ENCODE measurements around the gene SHANK2. TPM values are rescaled to one million over a fixed set of nuclear protein-coding genes. Genes with fewer than 3 reads are reported as not detected.
A peak's percentile ranks its signal among the peaks of the same experiment; 100 is the strongest.

Gene SHANK2
- total RNA-seq, 2 donors from 2014 or later, result 44.4 to 94.9 TPM

GRCh38 chr11:71212871-71213559, 39.4 kb downstream of the SHANK2 start:
- H3K9me3 ChIP-seq, result no peaks in the 10 kb centered on the region
- H3K4me3 ChIP-seq, result no peak overlapping the region
- H3K4me1 ChIP-seq, result peaks cover 16% of the 10 kb centered on the region
- ATAC-seq (no peak), DNase-seq (peak in 1 of 4 donors; percentile 20)
- no peaks in the 10 kb centered on the region for H3K36me3 ChIP-seq (replicated peaks in 1 of 2; ENCODE audit: insufficient read depth in 1 of 2, low read depth in 2 of 2)
- intact Hi-C loops (cut with DNase I), result no loop called here
- H3K27me3 ChIP-seq, result no peaks in the 10 kb centered on the region
- 63 to 68% methylated on average over 10 of the region's 10 CpGs for whole genome bisulfite sequencing, 2 donors
- no peak overlapping the region for H3K27ac ChIP-seq
- TF ChIP-seq, protein P1, sequence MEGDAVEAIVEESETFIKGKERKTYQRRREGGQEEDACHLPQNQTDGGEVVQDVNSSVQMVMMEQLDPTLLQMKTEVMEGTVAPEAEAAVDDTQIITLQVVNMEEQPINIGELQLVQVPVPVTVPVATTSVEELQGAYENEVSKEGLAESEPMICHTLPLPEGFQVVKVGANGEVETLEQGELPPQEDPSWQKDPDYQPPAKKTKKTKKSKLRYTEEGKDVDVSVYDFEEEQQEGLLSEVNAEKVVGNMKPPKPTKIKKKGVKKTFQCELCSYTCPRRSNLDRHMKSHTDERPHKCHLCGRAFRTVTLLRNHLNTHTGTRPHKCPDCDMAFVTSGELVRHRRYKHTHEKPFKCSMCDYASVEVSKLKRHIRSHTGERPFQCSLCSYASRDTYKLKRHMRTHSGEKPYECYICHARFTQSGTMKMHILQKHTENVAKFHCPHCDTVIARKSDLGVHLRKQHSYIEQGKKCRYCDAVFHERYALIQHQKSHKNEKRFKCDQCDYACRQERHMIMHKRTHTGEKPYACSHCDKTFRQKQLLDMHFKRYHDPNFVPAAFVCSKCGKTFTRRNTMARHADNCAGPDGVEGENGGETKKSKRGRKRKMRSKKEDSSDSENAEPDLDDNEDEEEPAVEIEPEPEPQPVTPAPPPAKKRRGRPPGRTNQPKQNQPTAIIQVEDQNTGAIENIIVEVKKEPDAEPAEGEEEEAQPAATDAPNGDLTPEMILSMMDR (IDR thresholded peaks at IDR 0.05), result no peak
- TF ChIP-seq POLR2A (IDR thresholded peaks at IDR 0.05), result no peak

DNA sequence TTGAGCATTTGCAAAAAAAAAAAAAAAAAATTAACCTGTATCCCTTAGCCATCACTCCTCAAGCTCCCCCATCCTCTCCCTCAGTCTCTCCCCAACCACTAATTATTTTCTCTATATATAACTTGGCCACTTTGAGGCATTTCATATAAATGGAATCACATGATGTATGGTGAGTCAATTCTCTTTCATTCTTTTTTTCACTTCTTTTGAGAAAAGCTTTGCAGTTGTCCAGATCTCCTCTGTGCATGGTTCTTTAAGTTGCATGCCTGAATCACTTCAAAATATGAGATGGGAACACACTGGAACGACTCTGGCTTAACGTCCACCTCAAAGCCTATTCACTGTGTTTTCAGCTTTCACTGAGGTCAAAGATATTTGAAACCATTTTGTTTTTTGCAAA, 40.7 kb downstream of the SHANK2 start:
- H3K27ac ChIP-seq, result no peak overlapping the region
- DNase-seq (no peak), ATAC-seq (no peak)
- TF ChIP-seq, protein P1 (IDR thresholded peaks at IDR 0.05), result no peak
- no peak for TF ChIP-seq POLR2A (IDR thresholded peaks at IDR 0.05)
- H3K27me3 ChIP-seq, result no peaks in the 10 kb centered on the region
- no peaks in the 10 kb centered on the region for H3K9me3 ChIP-seq
- H3K4me1 ChIP-seq, result peaks cover 26% of the 10 kb centered on the region
- no peaks in the 10 kb centered on the region for H3K36me3 ChIP-seq (replicated peaks in 1 of 2; ENCODE audit: insufficient read depth in 1 of 2, low read depth in 2 of 2)
- no peak overlapping the region for H3K4me3 ChIP-seq
- intact Hi-C loops (cut with DNase I), result no loop called here
- 69 to 74% methylated on average over 2 of the region's 2 CpGs for WGBS, 2 donors

GRCh38 chr11:71210861-71211260, 41.5 kb downstream of the SHANK2 start:
- WGBS, 2 donors, result 79 to 83% methylated on average over 8 of the region's 8 CpGs
- peak in 1 of 4 donors; percentile 8 for DNase-seq
- intact Hi-C loops (cut with DNase I), result no loop called here

DNA sequence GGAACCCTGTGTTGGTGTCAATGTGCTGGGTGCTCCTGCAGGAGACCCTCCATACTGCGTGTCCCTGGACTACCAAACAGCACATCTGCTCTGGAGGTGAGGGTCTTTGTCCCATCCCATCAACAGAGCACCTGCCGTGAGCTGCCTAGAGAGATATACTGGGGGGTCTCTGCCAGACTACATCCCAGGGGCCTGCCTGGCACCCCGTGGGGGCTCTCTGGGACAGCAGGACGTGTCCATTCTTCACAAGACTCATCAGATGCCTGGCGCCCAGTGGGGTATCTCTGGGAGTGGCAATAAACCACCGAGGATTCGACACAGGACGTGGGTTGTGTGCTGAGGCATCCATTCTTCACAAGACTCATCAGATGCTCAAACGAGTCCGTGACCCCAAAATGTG, 42.7 kb downstream of the SHANK2 start:
- Histone ChIP-seq H3K4me1 (peaks cover 38% of the 10 kb centered on the region), H3K4me3 (no peak overlapping the region), H3K9me3 (no peaks in the 10 kb centered on the region), H3K27me3 (no peaks in the 10 kb centered on the region), H3K27ac (no peak overlapping the region), H3K36me3 (replicated peaks in 1 of 2; ENCODE audit: insufficient read depth in 1 of 2, low read depth in 2 of 2) (no peaks in the 10 kb centered on the region)
- DNase-seq, result peak in 1 of 4 donors; percentile 5
- TF ChIP-seq POLR2A (IDR thresholded peaks at IDR 0.05), result no peak
- no peak for ATAC-seq
- intact Hi-C loops (cut with DNase I), result no loop called here
- 89 to 100% methylated on average over 4 to 9 of the region's 10 CpGs for WGBS, 2 donors

More at GRCh38 chr11:71210861-71211260, 41.5 kb downstream of the SHANK2 start:
- Histone ChIP-seq H3K36me3 (replicated peaks in 1 of 2; ENCODE audit: insufficient read depth in 1 of 2, low read depth in 2 of 2) (no peaks in the 10 kb centered on the region), H3K27ac (no peak overlapping the region), H3K9me3 (no peaks in the 10 kb centered on the region), H3K4me1 (peaks cover 34% of the 10 kb centered on the region), H3K4me3 (no peak overlapping the region), H3K27me3 (no peaks in the 10 kb centered on the region)
- no peak for ATAC-seq
- TF ChIP-seq, protein P1 (IDR thresholded peaks at IDR 0.05), result no peak
- TF ChIP-seq POLR2A (IDR thresholded peaks at IDR 0.05), result no peak

GRCh38 chr11:71209181-71209580, 43.2 kb downstream of the SHANK2 start:
- intact Hi-C loops (cut with DNase I), result no loop called here

More at GRCh38 chr11:71209181-71209580, 43.2 kb downstream of the SHANK2 start:
- DNase-seq, result no peak
- Histone ChIP-seq H3K4me1 (peaks cover 38% of the 10 kb centered on the region), H3K36me3 (replicated peaks in 1 of 2; ENCODE audit: insufficient read depth in 1 of 2, low read depth in 2 of 2) (no peaks in the 10 kb centered on the region), H3K27me3 (no peaks in the 10 kb centered on the region), H3K4me3 (no peak overlapping the region), H3K9me3 (no peaks in the 10 kb centered on the region), H3K27ac (no peak overlapping the region)
- no peak for ATAC-seq
- WGBS, 2 donors, result 95% methylated on average over 7 of the region's 7 CpGs; no CpG with 5 or more reads in 1 of the 2 donors
- TF ChIP-seq, protein P1 (IDR thresholded peaks at IDR 0.05), result no peak
- TF ChIP-seq POLR2A (IDR thresholded peaks at IDR 0.05), result no peak
